GM12878 (cell line): ENCODE results near the gene DOP1A.

ENCODE experiments used
- CHD4 ChIP-seq: fragments of 200-600 bp; sonication (generic); IDR thresholded peaks from 2 replicates; pipeline ENCODE4 v1.6.1; 2016; ENCODE audit warnings: mild to moderate bottlenecking
- HDGF ChIP-seq: fragments of 450-650 bp; IDR thresholded peaks from 2 replicates; pipeline ENCODE4 v1.6.1; 2016; ENCODE audit warnings: antibody characterized with exemption
- IRF4 ChIP-seq: IDR thresholded peaks from 2 replicates; pipeline ENCODE4 v1.6.1; 2011; ENCODE audit warnings: low read depth, low read length
- JUNB ChIP-seq: IDR thresholded peaks from 2 replicates; pipeline ENCODE4 v1.6.1; 2016; ENCODE audit warnings: antibody characterized with exemption, mild to moderate bottlenecking
- NFIC ChIP-seq: IDR thresholded peaks from 2 replicates; pipeline ENCODE4 v1.6.1; 2012; ENCODE audit warnings: low read depth, mild to moderate bottlenecking, inconsistent platforms, low read length, moderate library complexity
- NRF1 ChIP-seq: conservative IDR thresholded peaks from 2 replicates; pipeline ENCODE4 v1.6.1; 2011; ENCODE audit warnings: mild to moderate bottlenecking, low read depth, low read length, improper control_type of control experiment
- RFX5 ChIP-seq: IDR thresholded peaks from 2 replicates; pipeline ENCODE4 v1.6.1; 2011; ENCODE audit warnings: low read depth, low read length, improper control_type of control experiment
- TF ChIP-seq, protein P1 (sequence below): IDR thresholded peaks from 2 replicates; pipeline ENCODE4 v1.6.1; 2011; ENCODE audit warnings: mild to moderate bottlenecking, low read depth, low read length, moderate library complexity; ENCODE audit not compliant: insufficient replicate concordance
- TF ChIP-seq, protein P2 (sequence below), 3 experiments: IDR thresholded peaks in 2 of 3; conservative IDR thresholded peaks in 1 of 3; 2 replicates each; pipeline ENCODE4 v1.5.1; 2011; ENCODE audit warnings: low read depth in 3 of 3, low read length in 3 of 3, mild to moderate bottlenecking in 3 of 3, control low read depth in 2 of 3, moderate library complexity in 2 of 3, inconsistent platforms in 1 of 3, mixed read lengths in 1 of 3; ENCODE audit not compliant: control insufficient read depth in 2 of 3, insufficient read depth in 1 of 3; ENCODE audit errors: extremely low read depth in 1 of 3

DNA sequence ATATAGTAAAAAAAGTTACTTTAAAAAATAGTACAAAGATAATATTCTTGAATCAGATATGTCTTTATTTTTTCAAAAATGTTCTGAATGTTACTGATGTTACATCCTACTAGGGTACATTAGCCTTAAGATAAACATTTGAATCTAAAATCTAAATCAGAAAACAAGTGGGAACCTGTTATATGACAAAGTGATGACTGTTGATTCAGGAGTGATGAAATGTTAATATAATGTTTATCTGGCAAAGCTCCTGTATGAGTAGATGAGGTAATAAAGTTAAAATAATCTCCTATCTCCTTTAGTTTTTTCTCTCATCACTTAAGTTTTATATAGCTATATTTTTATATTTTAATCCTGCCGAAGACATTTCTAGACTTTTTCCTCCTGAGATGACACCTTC is 4.2 kb downstream of the DOP1A start:
- TF ChIP-seq IRF4 (no peak), NRF1 (no peak), RFX5 (no peak), JUNB (no peak), CHD4 (no peak), NFIC (no peak), HDGF (no peak)
- TF ChIP-seq, protein P1, sequence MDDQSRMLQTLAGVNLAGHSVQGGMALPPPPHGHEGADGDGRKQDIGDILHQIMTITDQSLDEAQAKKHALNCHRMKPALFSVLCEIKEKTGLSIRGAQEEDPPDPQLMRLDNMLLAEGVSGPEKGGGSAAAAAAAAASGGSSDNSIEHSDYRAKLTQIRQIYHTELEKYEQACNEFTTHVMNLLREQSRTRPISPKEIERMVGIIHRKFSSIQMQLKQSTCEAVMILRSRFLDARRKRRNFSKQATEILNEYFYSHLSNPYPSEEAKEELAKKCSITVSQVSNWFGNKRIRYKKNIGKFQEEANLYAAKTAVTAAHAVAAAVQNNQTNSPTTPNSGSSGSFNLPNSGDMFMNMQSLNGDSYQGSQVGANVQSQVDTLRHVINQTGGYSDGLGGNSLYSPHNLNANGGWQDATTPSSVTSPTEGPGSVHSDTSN, result no peak
- TF ChIP-seq, protein P2, sequence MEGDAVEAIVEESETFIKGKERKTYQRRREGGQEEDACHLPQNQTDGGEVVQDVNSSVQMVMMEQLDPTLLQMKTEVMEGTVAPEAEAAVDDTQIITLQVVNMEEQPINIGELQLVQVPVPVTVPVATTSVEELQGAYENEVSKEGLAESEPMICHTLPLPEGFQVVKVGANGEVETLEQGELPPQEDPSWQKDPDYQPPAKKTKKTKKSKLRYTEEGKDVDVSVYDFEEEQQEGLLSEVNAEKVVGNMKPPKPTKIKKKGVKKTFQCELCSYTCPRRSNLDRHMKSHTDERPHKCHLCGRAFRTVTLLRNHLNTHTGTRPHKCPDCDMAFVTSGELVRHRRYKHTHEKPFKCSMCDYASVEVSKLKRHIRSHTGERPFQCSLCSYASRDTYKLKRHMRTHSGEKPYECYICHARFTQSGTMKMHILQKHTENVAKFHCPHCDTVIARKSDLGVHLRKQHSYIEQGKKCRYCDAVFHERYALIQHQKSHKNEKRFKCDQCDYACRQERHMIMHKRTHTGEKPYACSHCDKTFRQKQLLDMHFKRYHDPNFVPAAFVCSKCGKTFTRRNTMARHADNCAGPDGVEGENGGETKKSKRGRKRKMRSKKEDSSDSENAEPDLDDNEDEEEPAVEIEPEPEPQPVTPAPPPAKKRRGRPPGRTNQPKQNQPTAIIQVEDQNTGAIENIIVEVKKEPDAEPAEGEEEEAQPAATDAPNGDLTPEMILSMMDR (IDR thresholded peaks at IDR 0.05 in 2 of 3, conservative IDR thresholded peaks at IDR 0.05 in 1 of 3; ENCODE audit: control insufficient read depth in 2 of 3, extremely low read depth in 1 of 3, insufficient read depth in 1 of 3, low read depth in 3 of 3, low read length in 3 of 3), result no peak
